Loucy (cell line): ENCODE measurements around the gene SH3BGRL2.
"Not testable (repeated sequence)": the region's sequence is repeated elsewhere in the genome, so short reads cannot be mapped to it uniquely, and the experiment has no call there.

ENCODE experiments used
- H2AFZ ChIP-seq: fragments of 200-600 bp; sonication (generic); 2 replicates; pipeline ENCODE4 v1.6.0; 2016; ENCODE audit warnings: antibody characterized with exemption, mild to moderate bottlenecking, low read length, moderate library complexity
- H3F3A ChIP-seq: fragments of 200-600 bp; 2 replicates; pipeline ENCODE4 v1.6.0; 2016; ENCODE audit warnings: antibody characterized with exemption, low read depth, mild to moderate bottlenecking
- H3K27me3 ChIP-seq: fragments of 200-600 bp; sonication (generic); 2 replicates; pipeline ENCODE4 v1.6.1; 2014; ENCODE audit warnings: low read length, mild to moderate bottlenecking; ENCODE audit not compliant: insufficient read depth, poor library complexity, severe bottlenecking
- H3K36me3 ChIP-seq: fragments of 200-600 bp; sonication (generic); 2 replicates; pipeline ENCODE4 v1.6.1; 2016; ENCODE audit warnings: low read length; ENCODE audit not compliant: insufficient read depth
- H3K4me1 ChIP-seq: fragments of 200-600 bp; sonication (generic); 2 replicates; pipeline ENCODE4 v1.5.1; 2014; ENCODE audit warnings: low read length, mild to moderate bottlenecking; ENCODE audit not compliant: insufficient read depth, poor library complexity, severe bottlenecking
- H3K4me2 ChIP-seq: fragments of 200-600 bp; sonication (generic); 2 replicates; pipeline ENCODE4 v1.6.0; 2014; ENCODE audit warnings: antibody characterized with exemption, low read length, low read depth, mild to moderate bottlenecking; ENCODE audit not compliant: poor library complexity, severe bottlenecking
- H3K4me3 ChIP-seq: fragments of 200-600 bp; sonication (generic); 2 replicates; pipeline ENCODE4 v1.5.1; 2014; ENCODE audit warnings: low read length, mild to moderate bottlenecking, mixed read lengths; ENCODE audit not compliant: poor library complexity, severe bottlenecking
- H3K79me2 ChIP-seq: fragments of 200-600 bp; sonication (generic); 2 replicates; pipeline ENCODE4 v1.6.1; 2014; ENCODE audit warnings: low read length; ENCODE audit not compliant: insufficient read depth
- H3K9ac ChIP-seq: fragments of 200-600 bp; sonication (generic); 2 replicates; pipeline ENCODE4 v1.6.0; 2014; ENCODE audit warnings: mild to moderate bottlenecking, low read depth, low read length, moderate library complexity; ENCODE audit not compliant: poor library complexity, severe bottlenecking
- H3K9me2 ChIP-seq: fragments of 200-600 bp; sonication (generic); replicated peaks from 2 replicates; pipeline ENCODE4 v1.6.1; 2016; ENCODE audit warnings: low read depth, low read length, mixed read lengths
- H3K9me3 ChIP-seq: fragments of 200-600 bp; sonication (generic); 2 replicates; pipeline ENCODE4 v1.6.1; 2014; ENCODE audit warnings: mild to moderate bottlenecking, antibody characterized with exemption, low read length, low read depth; ENCODE audit not compliant: insufficient read depth
- H4K20me1 ChIP-seq: fragments of 200-600 bp; sonication (generic); 2 replicates; pipeline ENCODE4 v1.6.0; 2014; ENCODE audit warnings: antibody characterized with exemption, low read length, mild to moderate bottlenecking; ENCODE audit not compliant: insufficient read depth, poor library complexity, severe bottlenecking
- CTCF ChIP-seq: fragments of 200-600 bp; sonication (generic); conservative IDR thresholded peaks from 2 replicates; pipeline ENCODE4 v1.5.1; 2014; ENCODE audit warnings: mild to moderate bottlenecking, antibody characterized with exemption, low read length
- EZH2phosphoT487 ChIP-seq: fragments of 200-600 bp; IDR thresholded peaks from 2 replicates; pipeline ENCODE4 v1.6.1; 2018; ENCODE audit warnings: antibody characterized with exemption, mild to moderate bottlenecking, moderate library complexity, borderline replicate concordance

Gene SH3BGRL2

GRCh38 chr6:79657238-79657637, 26.1 kb downstream of the SH3BGRL2 start:
- Histone ChIP-seq H3K9ac (no peak overlapping the region), H3K79me2 (no peaks in the 10 kb centered on the region), H3K4me1 (no peaks in the 10 kb centered on the region), H3K9me2 (no peaks in the 10 kb centered on the region), H3K9me3 (no peaks in the 10 kb centered on the region), H2AFZ (no peak overlapping the region), H3K27me3 (no peaks in the 10 kb centered on the region), H3K4me2 (no peak overlapping the region), H3K4me3 (no peak overlapping the region), H4K20me1 (no peaks in the 10 kb centered on the region), H3K36me3 (no peaks in the 10 kb centered on the region), H3F3A (no peaks in the 10 kb centered on the region)
- TF ChIP-seq CTCF (no peak), EZH2phosphoT487 (no peak)

- not testable (repeated sequence) for H3K4me3 ChIP-seq, H4K20me1 ChIP-seq, H3K9me2 ChIP-seq, H3K79me2 ChIP-seq, H3K27me3 ChIP-seq, H3K4me2 ChIP-seq, H3K36me3 ChIP-seq, H3K4me1 ChIP-seq, H3K9ac ChIP-seq, H3F3A ChIP-seq, H2AFZ ChIP-seq, H3K9me3 ChIP-seq
Observed at GRCh38 chr6:79663655-79664054, 32.5 kb downstream of the SH3BGRL2 start.

GRCh38 chr6:79665725-79666551, 34.8 kb downstream of the SH3BGRL2 start:
- H4K20me1 ChIP-seq = no peaks in the 10 kb centered on the region
- H3K79me2 ChIP-seq = no peaks in the 10 kb centered on the region
- H3K27me3 ChIP-seq = no peaks in the 10 kb centered on the region
- H3K9me3 ChIP-seq = no peaks in the 10 kb centered on the region
- H3K4me2 ChIP-seq = no peak overlapping the region
- no peaks in the 10 kb centered on the region for H3F3A ChIP-seq
- H3K36me3 ChIP-seq = no peaks in the 10 kb centered on the region
- no peaks in the 10 kb centered on the region for H3K9me2 ChIP-seq
- H3K4me3 ChIP-seq = no peak overlapping the region
- H2AFZ ChIP-seq = no peak overlapping the region
- no peak for TF ChIP-seq CTCF
- no peak for TF ChIP-seq EZH2phosphoT487
- no peaks in the 10 kb centered on the region for H3K4me1 ChIP-seq
- H3K9ac ChIP-seq = no peak overlapping the region

GRCh38 chr6:79666634-79667033, 35.5 kb downstream of the SH3BGRL2 start:
- no peaks in the 10 kb centered on the region for H3K36me3 ChIP-seq
- H3K9me2 ChIP-seq = no peaks in the 10 kb centered on the region
- no peaks in the 10 kb centered on the region for H3K4me1 ChIP-seq
- H3K9ac ChIP-seq = no peak overlapping the region
- no peak for TF ChIP-seq EZH2phosphoT487
- TF ChIP-seq CTCF = no peak
- no peaks in the 10 kb centered on the region for H4K20me1 ChIP-seq
- H3K4me2 ChIP-seq = no peak overlapping the region
- H3K4me3 ChIP-seq = no peak overlapping the region
- H2AFZ ChIP-seq = no peak overlapping the region
- H3K79me2 ChIP-seq = no peaks in the 10 kb centered on the region
- no peaks in the 10 kb centered on the region for H3K9me3 ChIP-seq
- H3F3A ChIP-seq = no peaks in the 10 kb centered on the region
- no peaks in the 10 kb centered on the region for H3K27me3 ChIP-seq
